ENCODE data around the gene PORCN. TPM values are rescaled to one million over a fixed set of nuclear protein-coding genes. Genes with fewer than 3 reads are reported as not detected.

Gene PORCN
- total RNA-seq, 1 experiment from 2014 or later: 12.9 TPM

DNA sequence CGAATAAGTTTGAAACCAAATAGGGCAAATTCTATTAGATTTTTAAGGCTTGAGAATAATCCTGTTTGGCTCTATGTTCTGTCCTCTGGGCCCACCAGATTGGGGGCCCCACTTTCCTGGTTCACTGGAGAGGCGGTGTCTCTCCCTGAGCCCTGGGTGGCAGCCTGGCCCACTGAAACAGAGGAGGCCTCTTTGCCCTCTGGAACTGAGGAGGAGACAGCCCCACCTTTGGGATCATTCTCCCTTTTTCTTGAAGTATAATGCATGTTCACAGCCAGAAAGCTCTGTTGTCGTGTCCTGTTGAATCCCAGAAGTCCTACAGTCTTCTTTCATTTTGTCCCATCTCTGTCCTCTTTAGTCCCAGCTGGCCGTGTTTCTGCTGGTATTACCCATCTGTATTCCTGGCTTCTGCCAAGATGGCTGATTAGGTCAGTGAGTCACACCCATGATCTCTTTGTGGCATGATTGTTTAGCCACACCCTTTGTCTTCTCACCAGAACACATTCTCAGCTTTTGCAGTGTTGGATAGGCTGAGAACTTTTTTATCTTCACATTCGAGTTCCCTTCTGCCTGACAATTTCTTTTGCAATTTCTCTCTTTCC, 22.7 kb downstream of the PORCN start:
- intact Hi-C loops (cut with micrococcal nuclease): no loop called here
- Histone ChIP-seq H3K4me1 (ENCODE audit: control insufficient read depth in 1 of 2, insufficient read depth in 2 of 2, low read length in 2 of 2) (peaks cover 6 to 20% of the 10 kb centered on the region in 2 experiments), H3K4me2 (ENCODE audit: low read length) (peak overlapping the region; percentile 59), H3K9me2 (ENCODE audit: insufficient read depth) (no peaks in the 10 kb centered on the region), H3K9me3 (ENCODE audit: control insufficient read depth in 1 of 2, insufficient read depth in 1 of 2, low read depth in 1 of 2, low read length in 2 of 2) (no peaks in the 10 kb centered on the region), H3K27me3 (ENCODE audit: insufficient read depth, low read length) (no peaks in the 10 kb centered on the region), H2AFZ (ENCODE audit: low read depth, low read length, poor library complexity, severe bottlenecking) (peak overlapping the region; percentile 26), H3K36me3 (ENCODE audit: control insufficient read depth in 1 of 2, insufficient read depth in 2 of 2, low read length in 2 of 2) (peaks cover 0 to 2% of the 10 kb centered on the region in 2 experiments; a peak in 2 of 4 replicates), H3K27ac (ENCODE audit: low read depth, low read length) (peak overlapping the region; percentile 63; the same call in 1 of the 2 replicates), H3K9ac (ENCODE audit: low read length) (0 out of 2 replicates have a peak overlapping the region, but pooled peaks have one; percentile 13), H3K4me3 (replicated peaks in 1 of 2; ENCODE audit: low read depth in 1 of 2, low read length in 2 of 2) (no peak overlapping the region), H4K20me1 (ENCODE audit: insufficient read depth) (no peaks in the 10 kb centered on the region), H3K79me2 (ENCODE audit: insufficient read depth, low read length) (no peaks in the 10 kb centered on the region)
- DNase-seq (ENCODE audit: low read depth, low spot score): no peak
- ATAC-seq: peak; percentile 77
- POLR2A ChIA-PET: no interaction called here
- CTCF ChIA-PET: interaction anchor here (0.5 kb wide), 1 partner anchor 1931 kb away, joined by 3 read pairs; no protein-coding TSS in a partner anchor
- TF ChIP-seq ZNF274 (IDR thresholded peaks at IDR 0.05; ENCODE audit: low read depth, low read length) (no peak), YY1 (IDR thresholded peaks at IDR 0.05; ENCODE audit: extremely low read depth, insufficient replicate concordance, low read depth, low read length) (peak; percentile 60)
- RAD21 ChIA-PET (ENCODE audit: low non-redundant PET in 1 of 2, low total read pairs in 2 of 2, uncharacterized antibody in 2 of 2, unreplicated experiment in 2 of 2): no interaction called here
- BruUV-seq (replicated peaks): TSS peak; percentile 80

GRCh38 chrX:48532161-48532560, 23.4 kb downstream of the PORCN start:
- peak overlapping the region; percentile 26 for H2AFZ ChIP-seq (ENCODE audit: low read depth, low read length, poor library complexity, severe bottlenecking)
- POLR2A ChIA-PET: no interaction called here
- H4K20me1 ChIP-seq (ENCODE audit: insufficient read depth): no peaks in the 10 kb centered on the region
- BruUV-seq (replicated peaks): no TSS peak
- no peak for ATAC-seq
- no peak overlapping the region for H3K4me3 ChIP-seq (replicated peaks in 1 of 2; ENCODE audit: low read depth in 1 of 2, low read length in 2 of 2)
- CTCF ChIA-PET: interaction anchor here (0.5 kb wide), 1 partner anchor 1931 kb away, joined by 3 read pairs; no protein-coding TSS in a partner anchor
- H3K27ac ChIP-seq (ENCODE audit: low read depth, low read length): peak overlapping the region; percentile 63; the same call in 1 of the 2 replicates
- RAD21 ChIA-PET (ENCODE audit: low non-redundant PET in 1 of 2, low total read pairs in 2 of 2, uncharacterized antibody in 2 of 2, unreplicated experiment in 2 of 2): no interaction called here
- H3K4me2 ChIP-seq (ENCODE audit: low read length): peak overlapping the region; percentile 59; the same call in 1 of the 2 replicates
- intact Hi-C loops (cut with micrococcal nuclease): no loop called here
- no peaks in the 10 kb centered on the region for H3K27me3 ChIP-seq (ENCODE audit: insufficient read depth, low read length)
- H3K9me3 ChIP-seq (ENCODE audit: control insufficient read depth in 1 of 2, insufficient read depth in 1 of 2, low read depth in 1 of 2, low read length in 2 of 2): no peaks in the 10 kb centered on the region
- no peak overlapping the region for H3K9ac ChIP-seq (ENCODE audit: low read length)
- no peak for DNase-seq (ENCODE audit: low read depth, low spot score)
- H3K9me2 ChIP-seq (ENCODE audit: insufficient read depth): no peaks in the 10 kb centered on the region
- peaks cover 6 to 20% of the 10 kb centered on the region in 2 experiments for H3K4me1 ChIP-seq (ENCODE audit: control insufficient read depth in 1 of 2, insufficient read depth in 2 of 2, low read length in 2 of 2)
- H3K79me2 ChIP-seq (ENCODE audit: insufficient read depth, low read length): no peaks in the 10 kb centered on the region
- H3K36me3 ChIP-seq (ENCODE audit: control insufficient read depth in 1 of 2, insufficient read depth in 2 of 2, low read length in 2 of 2): no peaks in the 10 kb centered on the region; a peak in 1 of 4 replicates
- TF ChIP-seq YY1 (IDR thresholded peaks at IDR 0.05; ENCODE audit: extremely low read depth, insufficient replicate concordance, low read depth, low read length) (no peak), ZFX (IDR thresholded peaks at IDR 0.05) (no peak), FOSL1 (IDR thresholded peaks at IDR 0.05; ENCODE audit: low read depth) (no peak), JUND (IDR thresholded peaks at IDR 0.05) (no peak), MAX (IDR thresholded peaks at IDR 0.05) (no peak), CBX3 (IDR thresholded peaks at IDR 0.05; ENCODE audit: low read depth) (no peak), CTCF (IDR thresholded peaks at IDR 0.05 in 2 of 3, conservative IDR thresholded peaks at IDR 0.05 in 1 of 3; ENCODE audit: borderline replicate concordance in 1 of 3, insufficient read depth in 1 of 3, low read depth in 2 of 3, low read length in 2 of 3) (no peak), SIN3A (IDR thresholded peaks at IDR 0.05; ENCODE audit: low read depth) (no peak), CEBPB (IDR thresholded peaks at IDR 0.05; ENCODE audit: low read depth) (no peak), ATF3 (IDR thresholded peaks at IDR 0.05) (no peak), POLR2A (IDR thresholded peaks at IDR 0.05; ENCODE audit: borderline replicate concordance, extremely low read depth, insufficient read depth, insufficient read length) (no peak), SRF (IDR thresholded peaks at IDR 0.05; ENCODE audit: low read depth) (no peak), SP1 (IDR thresholded peaks at IDR 0.05; ENCODE audit: low read depth) (no peak)
- TF ChIP-seq, protein P1, sequence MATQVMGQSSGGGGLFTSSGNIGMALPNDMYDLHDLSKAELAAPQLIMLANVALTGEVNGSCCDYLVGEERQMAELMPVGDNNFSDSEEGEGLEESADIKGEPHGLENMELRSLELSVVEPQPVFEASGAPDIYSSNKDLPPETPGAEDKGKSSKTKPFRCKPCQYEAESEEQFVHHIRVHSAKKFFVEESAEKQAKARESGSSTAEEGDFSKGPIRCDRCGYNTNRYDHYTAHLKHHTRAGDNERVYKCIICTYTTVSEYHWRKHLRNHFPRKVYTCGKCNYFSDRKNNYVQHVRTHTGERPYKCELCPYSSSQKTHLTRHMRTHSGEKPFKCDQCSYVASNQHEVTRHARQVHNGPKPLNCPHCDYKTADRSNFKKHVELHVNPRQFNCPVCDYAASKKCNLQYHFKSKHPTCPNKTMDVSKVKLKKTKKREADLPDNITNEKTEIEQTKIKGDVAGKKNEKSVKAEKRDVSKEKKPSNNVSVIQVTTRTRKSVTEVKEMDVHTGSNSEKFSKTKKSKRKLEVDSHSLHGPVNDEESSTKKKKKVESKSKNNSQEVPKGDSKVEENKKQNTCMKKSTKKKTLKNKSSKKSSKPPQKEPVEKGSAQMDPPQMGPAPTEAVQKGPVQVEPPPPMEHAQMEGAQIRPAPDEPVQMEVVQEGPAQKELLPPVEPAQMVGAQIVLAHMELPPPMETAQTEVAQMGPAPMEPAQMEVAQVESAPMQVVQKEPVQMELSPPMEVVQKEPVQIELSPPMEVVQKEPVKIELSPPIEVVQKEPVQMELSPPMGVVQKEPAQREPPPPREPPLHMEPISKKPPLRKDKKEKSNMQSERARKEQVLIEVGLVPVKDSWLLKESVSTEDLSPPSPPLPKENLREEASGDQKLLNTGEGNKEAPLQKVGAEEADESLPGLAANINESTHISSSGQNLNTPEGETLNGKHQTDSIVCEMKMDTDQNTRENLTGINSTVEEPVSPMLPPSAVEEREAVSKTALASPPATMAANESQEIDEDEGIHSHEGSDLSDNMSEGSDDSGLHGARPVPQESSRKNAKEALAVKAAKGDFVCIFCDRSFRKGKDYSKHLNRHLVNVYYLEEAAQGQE (IDR thresholded peaks at IDR 0.05; ENCODE audit: low read depth): no peak
